ENCODE data around the gene WDR70. TPM values are rescaled to one million over a fixed set of nuclear protein-coding genes. Genes with fewer than 3 reads are reported as not detected.

Gene WDR70
- total and polyA plus RNA-seq, 2 of the 8 experiments (the other 6 are each of a cell fraction or from before 2014, with no cell fraction given) = 10.6 to 37.4 TPM

- Histone ChIP-seq H4K8ac (ENCODE audit: extremely low read depth, insufficient read depth, low read length) (no peak overlapping the region), H3K18ac (ENCODE audit: extremely low read depth, low read length) (no peak overlapping the region), H2AFZ (ENCODE audit: low read length) (no peak overlapping the region), H3K14ac (ENCODE audit: insufficient read length) (no peak overlapping the region), H3K23ac (ENCODE audit: insufficient read length) (no peak overlapping the region), H3K56ac (replicated peaks; ENCODE audit: insufficient read length, low read depth, low read length) (no peak overlapping the region), H2BK120ac (replicated peaks; ENCODE audit: low read depth, low read length) (no peak overlapping the region), H3K23me2 (ENCODE audit: low read depth, low read length) (no peaks in the 10 kb centered on the region; the same call in 1 of the 2 replicates), H3K4ac (replicated peaks; ENCODE audit: insufficient read length, low read depth, low read length) (no peak overlapping the region), H3K27me3 (replicated peaks in 1 of 4; ENCODE audit: control insufficient read depth in 3 of 4, extremely low read depth in 1 of 4, insufficient read depth in 3 of 4, low read length in 3 of 4) (no peaks in the 10 kb centered on the region), H3K4me2 (ENCODE audit: insufficient read depth in 1 of 2, low read depth in 2 of 2, low read length in 2 of 2) (no peak overlapping the region), H3K36me3 (ENCODE audit: control insufficient read depth in 2 of 4, insufficient read depth in 4 of 4, low read length in 3 of 4) (no peaks in the 10 kb centered on the region), H4K91ac (replicated peaks; ENCODE audit: insufficient read length, low read length) (no peak overlapping the region), H2AK5ac (ENCODE audit: low read depth, low read length) (no peak overlapping the region), H2BK5ac (ENCODE audit: low read depth, low read length) (no peak overlapping the region), H2BK20ac (ENCODE audit: low read length) (no peak overlapping the region), H2BK12ac (ENCODE audit: low read depth, low read length) (no peak overlapping the region), H3K27ac (ENCODE audit: low read depth, low read length) (no peak overlapping the region), H3K4me1 (replicated peaks in 1 of 4; ENCODE audit: control insufficient read depth in 3 of 4, insufficient read depth in 4 of 4, low read length in 3 of 4) (no peaks in the 10 kb centered on the region), H3K9me3 (ENCODE audit: insufficient read depth in 2 of 2, low read depth in 1 of 2, low read length in 1 of 2) (no peaks in the 10 kb centered on the region), H4K20me1 (replicated peaks in 1 of 2; ENCODE audit: control insufficient read depth in 1 of 2, insufficient read depth in 2 of 2, low read length in 2 of 2) (peaks cover 0 to 5% of the 10 kb centered on the region in 2 experiments), H2BK15ac (ENCODE audit: low read length) (no peak overlapping the region), H3K79me1 (ENCODE audit: low read depth, low read length) (no peaks in the 10 kb centered on the region), H3K9ac (replicated peaks in 1 of 4; ENCODE audit: extremely low read depth in 1 of 4, low read depth in 3 of 4, low read length in 3 of 4) (no peak overlapping the region), H3K79me2 (ENCODE audit: control insufficient read depth in 1 of 2, insufficient read depth in 2 of 2, low read length in 2 of 2) (no peaks in the 10 kb centered on the region), H3K4me3 (ENCODE audit: extremely low read depth in 1 of 4, insufficient read depth in 2 of 4, low read depth in 3 of 4, low read length in 4 of 4) (no peak overlapping the region), H4K5ac (ENCODE audit: insufficient read length, low read depth, low read length) (no peak overlapping the region)
- ChIA-PET CTCF (ENCODE audit: partially characterized antibody) (interaction anchor here (0.7 to 0.8 kb wide), 2 partner anchors 18 to 221 kb away, joined by 3 read pairs; no protein-coding TSS in a partner anchor), POLR2A (ENCODE audit: partially characterized antibody) (no interaction called here)
- DNase-seq (ENCODE audit: low read depth in 1 of 2, low spot score in 2 of 2) = no peak
- FAIRE-seq = no peak
- TF ChIP-seq RFX5 (IDR thresholded peaks at IDR 0.05; ENCODE audit: borderline replicate concordance, low read depth, low read length) (no peak), MAFK (IDR thresholded peaks at IDR 0.05; ENCODE audit: low read depth, low read length) (no peak), EP300 (IDR thresholded peaks at IDR 0.05; ENCODE audit: borderline replicate concordance in 1 of 2, low read depth in 2 of 2, low read length in 2 of 2) (no peak), SP1 (IDR thresholded peaks at IDR 0.05; ENCODE audit: low read depth, low read length) (no peak), ATF2 (IDR thresholded peaks at IDR 0.05; ENCODE audit: low read length) (no peak), POLR2A (IDR thresholded peaks at IDR 0.05; ENCODE audit: control extremely low read depth in 1 of 2, low read depth in 2 of 2, low read length in 2 of 2) (no peak), SP2 (IDR thresholded peaks at IDR 0.05; ENCODE audit: low read length) (no peak), BACH1 (IDR thresholded peaks at IDR 0.05; ENCODE audit: low read length) (no peak), KDM4A (IDR thresholded peaks at IDR 0.05; ENCODE audit: low read depth, low read length, severe bottlenecking) (no peak), TAF7 (optimal IDR thresholded peaks at IDR 0.05; ENCODE audit: borderline replicate concordance, low read depth, low read length) (no peak), GABPA (IDR thresholded peaks at IDR 0.05; ENCODE audit: borderline replicate concordance, insufficient read depth, low read length) (no peak), POU5F1 (IDR thresholded peaks at IDR 0.05; ENCODE audit: low read depth, low read length) (no peak), FOSL1 (IDR thresholded peaks at IDR 0.05; ENCODE audit: insufficient read depth, low read depth, low read length) (no peak), CHD1 (IDR thresholded peaks at IDR 0.05; ENCODE audit: low read depth, low read length) (no peak)
Observed at GRCh38 chr5:37494756-37495155, 115.6 kb downstream of the WDR70 start.
